ENCODE results near the gene RBMY1J.
A peak's percentile ranks its signal among the peaks of the same experiment; 100 is the strongest.
"Not testable (repeated sequence)": the region's sequence is repeated elsewhere in the genome, so short reads cannot be mapped to it uniquely, and the experiment has no call there.

Gene RBMY1J

GRCh38 chrY:22403110-22403509 is at the start of gene RBMY1J:
RBMY1J (plus strand) TSS chrY:22403410; CDS start chrY:22405448, 2,038 bp downstream.
- DNase-seq: not testable (repeated sequence)

GRCh38 chrY:22367416-22367815 is 35.8 kb upstream of the RBMY1J start:
- no peak for DNase-seq

- DNase-seq: peak; percentile 25
These were observed 32.6 kb upstream of the RBMY1J start for GRCh38 chrY:22370623-22371022.

DNA sequence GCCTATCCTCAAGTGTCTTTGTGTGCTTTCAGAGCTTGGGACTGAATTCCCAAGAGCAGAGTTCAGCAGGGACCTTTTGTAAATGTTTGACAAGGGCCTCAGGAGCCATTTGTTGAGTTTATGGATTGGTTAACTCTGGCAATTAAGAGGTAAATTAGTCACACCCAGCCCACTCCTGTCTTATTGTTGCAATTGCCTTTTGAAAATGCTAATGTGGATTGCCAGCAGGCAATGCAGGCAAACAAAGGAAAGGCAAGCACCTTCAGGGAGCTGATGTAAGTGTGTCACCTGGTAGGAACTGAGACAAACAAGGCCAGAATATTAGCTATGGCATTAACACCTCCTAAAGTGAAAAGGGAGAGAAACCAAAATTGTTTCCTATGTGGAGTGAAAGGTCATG is 29.7 kb upstream of the RBMY1J start:
- no peak for DNase-seq

- DNase-seq: not testable (repeated sequence)
These were observed 41.6 kb downstream of the RBMY1J start for GRCh38 chrY:22444718-22445396.

- not testable (repeated sequence) for DNase-seq
These were observed 52.3 kb downstream of the RBMY1J start for GRCh38 chrY:22455522-22455921.

DNA sequence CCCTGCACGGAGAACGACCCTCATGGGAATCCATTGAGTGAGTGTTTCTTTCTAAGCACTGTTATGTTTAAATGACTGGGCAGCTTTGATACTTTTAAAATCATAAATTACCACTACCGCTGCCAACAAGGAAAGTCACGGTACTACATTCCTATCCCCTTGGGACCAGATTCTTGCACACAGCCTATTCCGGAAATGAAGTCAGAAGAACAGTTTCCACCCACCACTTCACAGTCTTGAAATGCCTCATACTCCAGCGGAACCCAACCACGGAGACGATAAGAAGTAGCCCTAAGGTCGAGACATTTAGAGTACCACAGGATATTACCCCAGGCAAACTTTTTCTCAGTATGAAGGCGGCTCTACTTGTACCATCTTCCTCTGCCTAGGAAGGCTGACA is 58.8 kb downstream of the RBMY1J start:
- DNase-seq: not testable (repeated sequence)
